ENCODE results near the gene TNPO2.

The TNPO2 gene
- long read RNA-seq, partial matches to known transcripts, result 8 of 22 reads
- long read RNA-seq, other reads (novel, unspliced or antisense), result 14 of 22 reads

DNA sequence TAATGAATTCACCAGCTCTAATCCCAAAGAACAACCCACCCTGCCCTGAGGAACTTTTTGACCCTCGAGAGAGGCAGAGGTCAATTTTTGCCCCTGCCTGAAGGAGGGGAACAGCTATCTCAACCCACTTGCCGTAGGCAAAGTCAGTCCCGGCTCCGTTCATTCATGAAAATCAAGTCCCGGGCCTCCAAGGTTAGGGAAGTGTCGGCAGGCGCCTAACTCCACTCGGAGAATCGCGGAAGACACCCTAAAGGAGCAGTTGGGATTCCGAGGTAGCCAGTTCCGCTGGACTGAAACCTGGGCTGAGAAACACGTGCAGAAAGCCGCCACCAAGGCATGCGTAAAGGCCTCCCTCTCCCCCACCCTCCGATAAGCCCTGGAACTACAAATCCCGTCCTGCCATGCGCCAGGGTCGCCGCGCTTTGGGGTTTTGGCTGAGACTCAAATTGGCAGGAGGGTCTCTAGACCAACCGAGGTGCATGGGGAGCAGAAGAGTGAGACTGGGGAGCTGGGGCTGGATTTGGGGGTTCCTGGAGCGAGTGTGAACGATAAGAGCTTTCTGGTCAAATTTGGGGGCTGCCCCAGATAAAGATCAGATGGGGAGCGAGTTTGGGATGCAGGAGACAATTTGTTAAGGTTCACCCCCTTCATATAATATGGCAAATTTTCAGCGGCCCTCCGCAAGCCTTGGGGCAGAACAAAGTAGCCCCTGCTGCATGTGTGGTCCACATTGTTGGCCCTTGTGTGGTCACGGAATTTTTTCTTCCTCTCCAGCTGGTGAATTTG is at the start of gene TNPO2:
Gene TNPO2, minus strand, starts transcription at position 292 of the 786 bp plus-strand sequence. CDS start 2,955 bp downstream, outside the sequence.
- DNase-seq (ENCODE audit: low read depth in 1 of 2, low spot score in 1 of 2), result peak; percentile 76 to 86
- peak; percentile 72 for TF ChIP-seq POLR2AphosphoS5 (IDR thresholded peaks at IDR 0.05; ENCODE audit: low read depth)
- TF ChIP-seq GABPA (IDR thresholded peaks at IDR 0.05; ENCODE audit: low read depth), result no peak

GRCh38 chr19:12772323-12772722 is 48.6 kb upstream of the TNPO2 start:
- Histone ChIP-seq H3K27me3 (ENCODE audit: insufficient read depth, poor library complexity, severe bottlenecking) (no peaks in the 10 kb centered on the region), H3K4me3 (replicated peaks; ENCODE audit: insufficient read depth, low read length) (no peak overlapping the region), H3K27ac (replicated peaks) (no peak overlapping the region)
- TF ChIP-seq, protein P1, sequence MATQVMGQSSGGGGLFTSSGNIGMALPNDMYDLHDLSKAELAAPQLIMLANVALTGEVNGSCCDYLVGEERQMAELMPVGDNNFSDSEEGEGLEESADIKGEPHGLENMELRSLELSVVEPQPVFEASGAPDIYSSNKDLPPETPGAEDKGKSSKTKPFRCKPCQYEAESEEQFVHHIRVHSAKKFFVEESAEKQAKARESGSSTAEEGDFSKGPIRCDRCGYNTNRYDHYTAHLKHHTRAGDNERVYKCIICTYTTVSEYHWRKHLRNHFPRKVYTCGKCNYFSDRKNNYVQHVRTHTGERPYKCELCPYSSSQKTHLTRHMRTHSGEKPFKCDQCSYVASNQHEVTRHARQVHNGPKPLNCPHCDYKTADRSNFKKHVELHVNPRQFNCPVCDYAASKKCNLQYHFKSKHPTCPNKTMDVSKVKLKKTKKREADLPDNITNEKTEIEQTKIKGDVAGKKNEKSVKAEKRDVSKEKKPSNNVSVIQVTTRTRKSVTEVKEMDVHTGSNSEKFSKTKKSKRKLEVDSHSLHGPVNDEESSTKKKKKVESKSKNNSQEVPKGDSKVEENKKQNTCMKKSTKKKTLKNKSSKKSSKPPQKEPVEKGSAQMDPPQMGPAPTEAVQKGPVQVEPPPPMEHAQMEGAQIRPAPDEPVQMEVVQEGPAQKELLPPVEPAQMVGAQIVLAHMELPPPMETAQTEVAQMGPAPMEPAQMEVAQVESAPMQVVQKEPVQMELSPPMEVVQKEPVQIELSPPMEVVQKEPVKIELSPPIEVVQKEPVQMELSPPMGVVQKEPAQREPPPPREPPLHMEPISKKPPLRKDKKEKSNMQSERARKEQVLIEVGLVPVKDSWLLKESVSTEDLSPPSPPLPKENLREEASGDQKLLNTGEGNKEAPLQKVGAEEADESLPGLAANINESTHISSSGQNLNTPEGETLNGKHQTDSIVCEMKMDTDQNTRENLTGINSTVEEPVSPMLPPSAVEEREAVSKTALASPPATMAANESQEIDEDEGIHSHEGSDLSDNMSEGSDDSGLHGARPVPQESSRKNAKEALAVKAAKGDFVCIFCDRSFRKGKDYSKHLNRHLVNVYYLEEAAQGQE (IDR thresholded peaks at IDR 0.05; ENCODE audit: insufficient replicate concordance, low read depth), result no peak
- TF ChIP-seq SPI1 (IDR thresholded peaks at IDR 0.05; ENCODE audit: borderline replicate concordance, low read depth) (no peak), POLR2AphosphoS5 (IDR thresholded peaks at IDR 0.05; ENCODE audit: low read depth) (no peak), GABPA (IDR thresholded peaks at IDR 0.05; ENCODE audit: low read depth) (no peak)
- TF ChIP-seq, protein P2, sequence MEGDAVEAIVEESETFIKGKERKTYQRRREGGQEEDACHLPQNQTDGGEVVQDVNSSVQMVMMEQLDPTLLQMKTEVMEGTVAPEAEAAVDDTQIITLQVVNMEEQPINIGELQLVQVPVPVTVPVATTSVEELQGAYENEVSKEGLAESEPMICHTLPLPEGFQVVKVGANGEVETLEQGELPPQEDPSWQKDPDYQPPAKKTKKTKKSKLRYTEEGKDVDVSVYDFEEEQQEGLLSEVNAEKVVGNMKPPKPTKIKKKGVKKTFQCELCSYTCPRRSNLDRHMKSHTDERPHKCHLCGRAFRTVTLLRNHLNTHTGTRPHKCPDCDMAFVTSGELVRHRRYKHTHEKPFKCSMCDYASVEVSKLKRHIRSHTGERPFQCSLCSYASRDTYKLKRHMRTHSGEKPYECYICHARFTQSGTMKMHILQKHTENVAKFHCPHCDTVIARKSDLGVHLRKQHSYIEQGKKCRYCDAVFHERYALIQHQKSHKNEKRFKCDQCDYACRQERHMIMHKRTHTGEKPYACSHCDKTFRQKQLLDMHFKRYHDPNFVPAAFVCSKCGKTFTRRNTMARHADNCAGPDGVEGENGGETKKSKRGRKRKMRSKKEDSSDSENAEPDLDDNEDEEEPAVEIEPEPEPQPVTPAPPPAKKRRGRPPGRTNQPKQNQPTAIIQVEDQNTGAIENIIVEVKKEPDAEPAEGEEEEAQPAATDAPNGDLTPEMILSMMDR (IDR thresholded peaks at IDR 0.05; ENCODE audit: insufficient read depth, low read length), result no peak
- no peak for DNase-seq (ENCODE audit: low read depth in 1 of 2, low spot score in 1 of 2)

More for the DNA sequence above, at the start of gene TNPO2:
- H3K27ac ChIP-seq (replicated peaks), result peak within 1 kb of the TSS; percentile 93
- no peaks in the 10 kb centered on the region for H3K27me3 ChIP-seq (ENCODE audit: insufficient read depth, poor library complexity, severe bottlenecking)
- H3K4me3 ChIP-seq (replicated peaks; ENCODE audit: insufficient read depth, low read length), result peak within 1 kb of the TSS; percentile 88

GRCh38 chr19:12770922-12771321 is 47.2 kb upstream of the TNPO2 start:
- Histone ChIP-seq H3K27ac (replicated peaks) (no peak overlapping the region), H3K27me3 (ENCODE audit: insufficient read depth, poor library complexity, severe bottlenecking) (no peaks in the 10 kb centered on the region), H3K4me3 (replicated peaks; ENCODE audit: insufficient read depth, low read length) (no peak overlapping the region)
- TF ChIP-seq POLR2AphosphoS5 (IDR thresholded peaks at IDR 0.05; ENCODE audit: low read depth) (no peak), GABPA (IDR thresholded peaks at IDR 0.05; ENCODE audit: low read depth) (no peak)
- TF ChIP-seq, protein P1 (IDR thresholded peaks at IDR 0.05; ENCODE audit: insufficient replicate concordance, low read depth), result no peak
- no peak for DNase-seq (ENCODE audit: low read depth in 1 of 2, low spot score in 1 of 2)

DNA sequence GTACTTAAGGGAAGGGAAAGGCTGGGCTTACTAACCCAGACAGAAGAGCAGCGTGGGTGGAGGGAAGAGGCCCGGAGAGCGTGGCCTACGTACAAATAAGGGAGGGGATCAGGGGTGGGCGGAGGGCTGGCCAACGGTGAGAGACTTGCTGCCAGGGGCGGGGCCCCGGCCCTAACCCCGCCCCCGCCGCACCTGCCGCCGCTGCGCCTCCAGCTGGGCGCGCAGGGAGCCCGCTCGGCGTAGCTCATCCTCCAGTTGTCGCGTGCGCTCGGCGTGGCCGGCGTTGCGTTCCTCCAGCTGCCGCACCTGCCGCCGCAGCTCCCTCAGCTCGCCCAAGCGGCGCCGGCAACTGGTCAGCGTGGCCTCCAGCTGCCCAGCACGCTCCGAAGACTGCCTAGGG is 46.0 kb upstream of the TNPO2 start:
- no peak for DNase-seq (ENCODE audit: low read depth in 1 of 2, low spot score in 1 of 2)
- TF ChIP-seq, protein P2 (IDR thresholded peaks at IDR 0.05; ENCODE audit: insufficient read depth, low read length), result no peak
- TF ChIP-seq POLR2AphosphoS5 (IDR thresholded peaks at IDR 0.05; ENCODE audit: low read depth), result no peak
- TF ChIP-seq, protein P1 (IDR thresholded peaks at IDR 0.05; ENCODE audit: insufficient replicate concordance, low read depth), result no peak
- no peak for TF ChIP-seq GABPA (IDR thresholded peaks at IDR 0.05; ENCODE audit: low read depth)
- TF ChIP-seq SPI1 (IDR thresholded peaks at IDR 0.05; ENCODE audit: borderline replicate concordance, low read depth), result no peak
- no peak overlapping the region for H3K4me3 ChIP-seq (replicated peaks; ENCODE audit: insufficient read depth, low read length)
- no peaks in the 10 kb centered on the region for H3K27me3 ChIP-seq (ENCODE audit: insufficient read depth, poor library complexity, severe bottlenecking)
- no peak overlapping the region for H3K27ac ChIP-seq (replicated peaks)
